Esophagus (tissue), 2 donors: ENCODE data around the gene WDR70. TPM values are rescaled to one million over a fixed set of nuclear protein-coding genes. Genes with fewer than 3 reads are reported as not detected.
"Not testable (repeated sequence)": the region's sequence is repeated elsewhere in the genome, so short reads cannot be mapped to it uniquely, and the experiment has no call there.

Experiments
- H3K27ac ChIP-seq, 2 donors: one replicate each; pipeline ENCODE4 v1.5.1; 2013; ENCODE audit warnings: low read depth in 2 of 2, mild to moderate bottlenecking in 2 of 2, inconsistent platforms in 1 of 2, low read length in 1 of 2, moderate library complexity in 1 of 2
- H3K27me3 ChIP-seq, 2 donors: one replicate each; pipeline ENCODE4 v1.6.1; 2013; ENCODE audit warnings: low read length in 2 of 2, control low read depth in 1 of 2, mild to moderate bottlenecking in 1 of 2; ENCODE audit not compliant: insufficient read depth in 2 of 2, control insufficient read depth in 1 of 2
- H3K36me3 ChIP-seq, 2 donors: one replicate each; pipeline ENCODE4 v1.6.1; 2013; ENCODE audit warnings: low read length in 1 of 2; ENCODE audit not compliant: control insufficient read depth in 2 of 2, insufficient read depth in 2 of 2
- H3K4me1 ChIP-seq, 2 donors: one replicate each; pipeline ENCODE4 v1.6.1; 2013; ENCODE audit warnings: low read length in 1 of 2; ENCODE audit not compliant: control insufficient read depth in 2 of 2, insufficient read depth in 2 of 2
- H3K4me3 ChIP-seq, 2 donors: one replicate each; pipeline ENCODE4 v1.5.1; 2013; ENCODE audit warnings: low read length in 2 of 2, mild to moderate bottlenecking in 2 of 2, low read depth in 1 of 2, moderate library complexity in 1 of 2
- H3K9me3 ChIP-seq, 2 donors: one replicate each; pipeline ENCODE4 v1.6.1; 2013; ENCODE audit warnings: mild to moderate bottlenecking in 2 of 2, low read depth in 1 of 2, low read length in 1 of 2, moderate library complexity in 1 of 2; ENCODE audit not compliant: control insufficient read depth in 2 of 2, insufficient read depth in 1 of 2
- WGBS, 2 donors: extraction: QIAGEN DNeasy Blood & Tissue Kit; methylation state at CpG; one replicate each; pipeline ENCODE4 v1.1.7; 2013; 5-methylcytosine and 5-hydroxymethylcytosine counted together
- polyA plus RNA-seq, 2 donors: library from polyadenylated mRNA; stranded (reverse); fragments of 200-250 nt; gene quantifications; one replicate each; pipeline ENCODE4 v1.2.3, GENCODE V29; 2013
- donor health status: healthy with polysubstance abuse.
- donor health status: Bipolar disorder and iron deficiency.

Gene WDR70
- 10 to 100 TPM; 13.9 to 14.3 TPM for polyA plus RNA-seq

DNA sequence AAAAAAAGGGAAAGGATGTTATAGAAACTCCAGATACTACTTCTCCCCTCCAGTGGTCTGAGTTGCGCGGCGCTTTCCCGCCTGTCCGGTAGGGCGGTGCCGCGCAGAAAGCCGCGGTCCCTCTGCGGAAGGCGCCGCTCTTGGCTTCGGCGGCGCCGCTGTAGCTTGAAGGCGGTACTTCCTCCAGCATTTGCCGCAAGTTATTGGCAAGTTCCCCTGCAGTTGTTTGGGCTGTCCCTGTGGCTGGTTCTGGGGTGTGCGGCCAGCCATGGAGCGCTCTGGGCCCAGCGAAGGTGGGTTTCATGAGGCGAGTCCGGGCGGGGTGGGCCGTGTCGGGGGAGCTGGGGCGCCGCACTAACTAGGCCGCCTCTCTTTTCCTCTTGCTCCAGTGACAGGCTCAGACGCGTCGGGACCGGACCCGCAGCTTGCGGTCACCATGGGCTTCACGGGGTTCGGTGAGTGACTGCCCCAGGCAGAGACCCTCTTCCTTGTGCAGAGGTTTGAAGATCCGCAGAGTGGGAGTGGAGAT, at the start of gene WDR70:
Gene WDR70 (plus strand): TSS at position 219 of the 529 bp plus-strand sequence. CDS start 50 bp downstream, at position 269.
- peak within 1 kb of the TSS; percentile 71 to 74 for H3K4me3 ChIP-seq
- not testable (repeated sequence) for H3K9me3 ChIP-seq, H3K4me1 ChIP-seq, H3K36me3 ChIP-seq, H3K27me3 ChIP-seq, H3K27ac ChIP-seq
- WGBS, 2 donors, result 0% methylated on average over 28 to 39 of the region's 39 CpGs

DNA sequence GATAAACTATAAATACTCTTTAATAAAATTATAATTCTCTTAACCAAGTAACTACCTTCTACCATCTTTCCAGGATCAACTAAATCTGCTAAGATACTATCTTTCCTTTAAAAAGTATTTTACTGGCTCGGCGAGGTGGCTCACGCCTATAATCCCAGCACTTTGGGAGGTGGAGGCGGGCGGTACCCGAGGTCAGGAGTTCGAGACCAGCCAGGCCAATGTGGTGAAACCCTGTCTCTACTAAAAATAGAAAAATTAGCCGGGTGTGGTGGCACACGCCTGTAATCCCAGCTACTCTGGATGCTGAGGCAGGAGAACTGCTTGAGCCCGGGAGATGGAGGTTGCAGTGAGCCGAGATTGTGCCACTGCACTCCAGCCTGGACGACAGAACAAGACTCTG, 44.4 kb upstream of the WDR70 start:
- not testable (repeated sequence) for H3K9me3 ChIP-seq, H3K36me3 ChIP-seq, H3K27me3 ChIP-seq, H3K4me3 ChIP-seq, H3K27ac ChIP-seq, H3K4me1 ChIP-seq
- WGBS, 2 donors, result 93 to 97% methylated on average over 12 of the region's 12 CpGs

DNA sequence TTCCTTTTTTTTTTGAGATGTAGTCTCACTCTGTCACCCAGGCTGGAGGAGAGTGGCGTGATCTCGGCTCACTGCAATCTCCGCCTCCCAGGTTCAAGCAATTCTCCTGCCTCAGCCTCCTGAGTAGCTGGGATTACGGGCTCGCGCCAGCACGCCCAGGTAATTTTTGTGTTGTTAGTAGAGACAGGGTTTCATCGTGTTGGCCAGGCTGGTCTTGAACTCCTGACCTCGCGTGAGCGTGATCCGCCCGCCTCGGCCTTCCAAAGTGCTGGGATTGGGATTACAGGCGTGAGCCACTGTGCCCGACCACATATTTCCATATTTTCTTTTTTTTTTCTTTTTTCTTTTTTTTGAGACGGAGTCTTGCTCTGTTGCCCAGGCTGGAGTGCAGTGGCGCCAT, 36.4 kb upstream of the WDR70 start:
- WGBS, 2 donors, result 97 to 98% methylated on average over 18 of the region's 18 CpGs
- not testable (repeated sequence) for H3K9me3 ChIP-seq, H3K27me3 ChIP-seq, H3K27ac ChIP-seq, H3K4me1 ChIP-seq, H3K4me3 ChIP-seq
- H3K36me3 ChIP-seq, result peaks cover 0 to 11% of the 10 kb centered on the region in 2 donors

DNA sequence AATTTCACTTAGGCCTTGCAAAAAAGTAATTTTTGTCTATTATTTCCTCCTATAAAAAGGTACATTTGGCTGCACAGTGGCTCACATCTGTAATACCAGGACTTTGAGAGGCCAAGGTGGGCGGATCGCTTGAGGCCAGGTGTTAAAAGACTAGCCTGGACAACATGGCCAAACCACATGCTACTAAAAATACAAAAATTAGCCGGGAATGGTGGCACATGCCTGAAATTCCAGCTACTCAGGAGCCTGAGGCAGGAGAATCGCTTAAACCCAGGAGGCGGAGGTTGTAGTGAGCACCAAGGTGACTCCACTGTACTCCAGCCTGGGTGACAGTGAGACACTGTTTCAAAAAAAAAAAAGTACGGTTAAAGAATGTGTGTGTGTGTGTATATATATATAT, 24.0 kb upstream of the WDR70 start:
- no peaks in the 10 kb centered on the region for H3K9me3 ChIP-seq
- no peaks in the 10 kb centered on the region for H3K4me1 ChIP-seq
- no peak overlapping the region for H3K27ac ChIP-seq
- H3K27me3 ChIP-seq, result no peaks in the 10 kb centered on the region
- H3K36me3 ChIP-seq, result peaks cover 0 to 3% of the 10 kb centered on the region in 2 donors
- 94 to 98% methylated on average over 6 of the region's 6 CpGs for WGBS, 2 donors
- H3K4me3 ChIP-seq, result no peak overlapping the region

DNA sequence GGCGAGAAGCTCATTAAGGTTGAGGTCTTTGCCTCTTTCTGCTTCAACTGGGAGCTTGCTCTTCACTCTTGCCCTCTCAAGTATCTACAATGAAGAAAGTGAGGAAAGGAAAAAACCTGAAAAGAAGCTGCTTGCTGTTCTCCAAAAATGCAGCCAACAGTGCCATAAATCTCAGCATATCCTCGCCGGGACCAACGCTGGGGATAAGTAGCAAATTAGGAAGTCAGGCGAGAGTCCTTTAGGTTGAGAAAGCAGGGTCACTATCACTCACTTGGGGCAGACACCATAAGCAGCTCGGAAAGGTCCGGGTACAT, 8.6 kb upstream of the WDR70 start:
- H3K27ac ChIP-seq, result peak overlapping the region; percentile 83 to 95
- no peaks in the 10 kb centered on the region for H3K36me3 ChIP-seq
- H3K27me3 ChIP-seq, result no peaks in the 10 kb centered on the region
- H3K4me3 ChIP-seq, result peak overlapping the region; percentile 64 to 99
- H3K9me3 ChIP-seq, result no peaks in the 10 kb centered on the region
- 0% methylated on average over 7 of the region's 7 CpGs for WGBS, 2 donors
- no peaks in the 10 kb centered on the region for H3K4me1 ChIP-seq

DNA sequence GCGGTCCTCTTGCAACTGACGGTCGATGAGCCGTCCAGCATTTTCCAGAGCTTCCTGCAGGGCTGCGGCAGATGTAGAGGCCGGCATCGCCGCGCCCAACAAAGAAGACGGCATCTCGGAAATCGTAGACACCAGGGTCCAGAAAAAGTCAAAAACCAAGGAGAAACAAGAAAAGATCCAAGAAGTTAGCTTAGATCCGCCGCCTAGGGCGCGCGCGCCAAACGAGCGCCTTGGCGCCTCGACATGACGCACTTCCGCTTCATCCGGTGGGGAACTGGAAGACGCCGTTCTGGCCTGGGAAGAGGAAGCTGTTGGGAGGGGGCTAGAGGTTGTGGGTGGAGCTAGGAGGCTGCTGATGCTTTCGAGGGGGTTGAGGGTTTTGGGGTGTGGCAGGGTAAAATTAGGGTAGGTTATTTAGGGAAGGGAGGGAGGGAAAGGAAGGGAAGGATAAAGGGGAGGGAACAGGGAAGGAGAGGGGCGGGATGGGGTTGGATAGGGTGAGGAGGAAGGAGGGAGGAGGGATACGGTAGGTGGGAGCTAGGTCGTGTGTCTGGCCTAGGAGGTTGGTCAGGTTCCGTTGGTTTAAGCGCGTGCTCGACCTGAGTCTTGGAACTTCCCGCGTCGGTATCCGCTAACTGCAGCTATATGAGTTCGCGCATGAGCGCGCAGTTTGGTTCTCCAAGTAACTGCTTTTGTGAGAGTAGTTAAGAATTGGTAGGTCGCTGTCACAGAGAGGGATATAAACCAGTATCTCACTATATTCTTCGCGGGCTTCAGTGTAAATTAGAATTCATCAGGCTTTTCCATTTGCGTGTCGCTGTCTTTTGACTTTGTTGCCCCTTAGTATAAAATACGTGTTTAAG, 8.0 kb upstream of the WDR70 start, which contains the start of gene NUP155:
Gene NUP155 (minus strand): TSS at position 243 of the 863 bp plus-strand sequence. CDS start 129 bp downstream, at position 114.
- peak within 1 kb of the TSS; percentile 83 to 95 for H3K27ac ChIP-seq
- no peaks in the 10 kb centered on the region for H3K9me3 ChIP-seq
- H3K4me1 ChIP-seq, result no peaks in the 10 kb centered on the region
- WGBS, 2 donors, result 1 to 2% methylated on average over 49 of the region's 49 CpGs
- H3K4me3 ChIP-seq, result peak within 1 kb of the TSS; percentile 64 to 99
- no peaks in the 10 kb centered on the region for H3K27me3 ChIP-seq
- H3K36me3 ChIP-seq, result no peaks in the 10 kb centered on the region

DNA sequence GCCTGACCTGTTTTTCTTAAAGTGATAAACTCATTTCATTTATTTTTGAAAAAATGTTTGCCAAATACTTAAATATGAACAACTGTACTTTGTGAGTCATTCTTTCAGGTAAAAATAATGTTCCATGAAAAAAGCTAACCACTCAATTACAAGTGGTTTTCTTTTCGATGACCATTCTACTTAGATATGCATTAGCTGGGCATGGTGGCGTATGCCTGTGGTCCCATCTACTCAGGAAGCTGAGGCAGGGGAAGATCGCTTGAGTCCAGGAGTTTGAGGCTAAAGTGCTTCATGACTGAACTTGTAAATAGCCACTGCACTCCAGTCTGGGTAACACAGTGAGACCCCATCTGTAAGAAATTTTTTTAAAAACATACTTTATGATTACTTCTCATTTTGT, 4.0 kb upstream of the WDR70 start:
- H3K27ac ChIP-seq, result no peak overlapping the region
- H3K27me3 ChIP-seq, result no peaks in the 10 kb centered on the region
- H3K9me3 ChIP-seq, result no peaks in the 10 kb centered on the region
- no peaks in the 10 kb centered on the region for H3K36me3 ChIP-seq
- WGBS, 2 donors, result 85 to 86% methylated on average over 3 of the region's 3 CpGs
- no peaks in the 10 kb centered on the region for H3K4me1 ChIP-seq
- H3K4me3 ChIP-seq, result no peak overlapping the region

DNA sequence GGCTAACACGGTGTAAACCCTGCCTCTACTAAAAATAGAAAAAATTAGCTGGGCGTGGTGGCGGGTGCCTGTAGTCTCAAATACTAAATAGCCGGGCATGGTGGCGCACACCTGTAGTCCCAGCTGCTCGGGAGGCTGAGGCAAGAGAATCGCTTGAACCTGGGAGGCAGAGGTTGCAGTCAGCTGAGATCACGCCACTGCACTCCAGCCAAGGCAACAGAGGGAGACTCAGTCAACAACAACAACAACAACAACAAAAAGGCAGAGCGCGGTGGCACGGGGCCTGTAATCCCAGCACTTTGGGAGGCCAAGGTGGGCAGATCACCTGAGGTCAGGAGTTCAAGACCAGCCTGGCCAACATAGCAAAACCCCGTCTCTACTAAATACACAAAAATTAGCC, 1.1 kb upstream of the WDR70 start:
- not testable (repeated sequence) for H3K27ac ChIP-seq, H3K9me3 ChIP-seq, H3K4me3 ChIP-seq, H3K4me1 ChIP-seq, H3K36me3 ChIP-seq, H3K27me3 ChIP-seq
- 93 to 95% methylated on average over 12 of the region's 12 CpGs for WGBS, 2 donors

DNA sequence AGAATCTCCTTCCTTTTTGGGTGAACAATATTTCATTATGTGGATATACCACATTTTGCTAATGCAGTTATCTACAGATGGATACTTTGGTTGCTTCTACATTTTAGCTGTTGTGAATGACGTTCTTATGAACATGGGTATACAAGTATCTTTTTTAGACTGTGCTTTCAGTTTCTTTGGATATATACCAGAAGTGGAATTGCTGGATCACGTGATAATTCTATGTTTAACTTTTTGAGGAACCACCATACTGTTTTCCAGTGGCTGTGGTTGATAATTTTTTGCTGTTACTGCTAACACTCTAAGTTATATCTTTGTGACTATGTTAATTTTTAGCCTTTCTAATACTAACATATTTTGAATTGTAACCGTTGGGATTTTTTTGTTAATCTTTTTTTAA, 12.5 kb downstream of the WDR70 start:
- H3K4me1 ChIP-seq, result no peaks in the 10 kb centered on the region
- WGBS, 2 donors, result 81 to 86% methylated on average over 3 of the region's 3 CpGs
- H3K4me3 ChIP-seq, result no peak overlapping the region
- no peaks in the 10 kb centered on the region for H3K9me3 ChIP-seq
- peaks cover 5 to 8% of the 10 kb centered on the region in 2 donors for H3K36me3 ChIP-seq
- H3K27ac ChIP-seq, result no peak overlapping the region
- H3K27me3 ChIP-seq, result no peaks in the 10 kb centered on the region

DNA sequence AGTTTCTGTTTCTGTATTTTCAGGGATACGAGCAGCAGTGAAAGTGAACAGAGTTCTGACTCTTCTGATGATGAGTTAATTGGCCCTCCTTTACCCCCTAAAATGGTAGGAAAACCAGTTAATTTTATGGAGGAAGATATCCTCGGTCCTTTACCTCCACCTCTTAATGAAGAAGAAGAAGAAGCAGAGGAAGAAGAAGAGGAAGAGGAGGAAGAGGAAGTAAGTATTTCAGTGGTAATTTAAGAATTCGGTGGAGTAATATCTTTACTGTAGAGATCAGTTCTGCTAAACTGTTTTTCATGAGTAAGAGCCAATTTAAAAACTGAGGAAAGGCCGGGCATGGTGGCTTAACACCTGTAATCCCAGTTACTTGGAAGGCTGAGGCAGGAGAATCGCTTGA, 17.2 kb downstream of the WDR70 start:
- no peaks in the 10 kb centered on the region for H3K27me3 ChIP-seq
- no peak overlapping the region for H3K4me3 ChIP-seq
- H3K36me3 ChIP-seq, result peaks cover 5 to 8% of the 10 kb centered on the region in 2 donors
- no peaks in the 10 kb centered on the region for H3K9me3 ChIP-seq
- no peaks in the 10 kb centered on the region for H3K4me1 ChIP-seq
- no peak overlapping the region for H3K27ac ChIP-seq
- 91 to 92% methylated on average over 5 of the region's 5 CpGs for WGBS, 2 donors
